DND-41 (cell line): ENCODE results near the gene FEM1A.
"Not testable (repeated sequence)": the region's sequence is repeated elsewhere in the genome, so short reads cannot be mapped to it uniquely, and the experiment has no call there.

ENCODE experiments used
- ATAC-seq: fragments of 200-7000 bp; cut with Tn5 transposase; 3 replicates; pipeline ENCODE4 v1.9.1; 2021; ENCODE audit warnings: low read depth; ENCODE audit not compliant: insufficient read depth
- DNase-seq: peaks from one replicate; pipeline ENCODE4 v3.0.0-alpha.2; 2020
- H2AFZ ChIP-seq: 2 replicates; pipeline ENCODE4 v1.6.0; 2012; ENCODE audit warnings: low read depth, low read length
- H3K27ac ChIP-seq: 2 replicates; pipeline ENCODE4 v1.5.1; 2012; ENCODE audit warnings: low read length, inconsistent platforms
- H3K27me3 ChIP-seq: fragments of 200-600 bp; sonication (generic); 2 replicates; pipeline ENCODE4 v1.6.0; 2012; ENCODE audit warnings: low read length, mild to moderate bottlenecking, inconsistent platforms; ENCODE audit not compliant: insufficient read depth, poor library complexity
- H3K36me3 ChIP-seq: 2 replicates; pipeline ENCODE4 v1.5.1; 2012; ENCODE audit warnings: low read length, inconsistent platforms; ENCODE audit not compliant: insufficient read depth
- H3K4me1 ChIP-seq: 2 replicates; pipeline ENCODE4 v1.5.1; 2012; ENCODE audit warnings: mild to moderate bottlenecking, low read length; ENCODE audit not compliant: insufficient read depth
- H3K4me2 ChIP-seq: 2 replicates; pipeline ENCODE4 v1.6.0; 2012; ENCODE audit warnings: mild to moderate bottlenecking, moderate library complexity, low read length, inconsistent platforms; ENCODE audit not compliant: insufficient read depth
- H3K4me3 ChIP-seq, 2 experiments: fragments of 200-600 bp in 1 of 2; shearing (Covaris generic) in 1 of 2; 2 replicates each; pipeline ENCODE4 v1.5.1; 2012 to 2016; ENCODE audit warnings: inconsistent platforms in 2 of 2, low read length in 2 of 2, mild to moderate bottlenecking in 2 of 2, low read depth in 1 of 2, moderate library complexity in 1 of 2
- H3K79me2 ChIP-seq: 2 replicates; pipeline ENCODE4 v1.6.0; 2012; ENCODE audit warnings: low read length, inconsistent platforms; ENCODE audit not compliant: insufficient read depth
- H3K9ac ChIP-seq: 2 replicates; pipeline ENCODE4 v1.6.0; 2012; ENCODE audit warnings: low read depth, mild to moderate bottlenecking, inconsistent platforms, low read length, moderate library complexity
- H3K9me3 ChIP-seq: 2 replicates; pipeline ENCODE4 v1.5.1; 2012; ENCODE audit warnings: low read length, moderate library complexity, mild to moderate bottlenecking, inconsistent platforms; ENCODE audit not compliant: insufficient read depth, severe bottlenecking
- H4K20me1 ChIP-seq: 2 replicates; pipeline ENCODE4 v1.6.0; 2012; ENCODE audit warnings: low read length; ENCODE audit not compliant: insufficient read depth
- CTCF ChIP-seq: IDR thresholded peaks from 2 replicates; pipeline ENCODE4 v1.5.1; 2012; ENCODE audit warnings: borderline replicate concordance, low read length, moderate library complexity, mild to moderate bottlenecking; ENCODE audit not compliant: poor library complexity, severe bottlenecking; ENCODE audit errors: extremely low read depth
- EZH2 ChIP-seq: IDR thresholded peaks from 3 replicates; pipeline ENCODE4 v1.6.1; 2012; ENCODE audit warnings: borderline replicate concordance, low read depth, mild to moderate bottlenecking, moderate library complexity, low read length, inconsistent platforms; ENCODE audit not compliant: severe bottlenecking

FEM1A gene

GRCh38 chr19:4801085-4801619 is 9.6 kb downstream of the FEM1A start:
- ATAC-seq (no peak), DNase-seq (no peak)
- Histone ChIP-seq H3K4me1 (no peaks in the 10 kb centered on the region), H2AFZ (no peak overlapping the region), H3K27ac (no peak overlapping the region), H3K9ac (no peak overlapping the region), H3K36me3 (peaks cover 12% of the 10 kb centered on the region), H3K27me3 (no peaks in the 10 kb centered on the region), H3K79me2 (peaks cover 7% of the 10 kb centered on the region), H3K4me2 (no peak overlapping the region), H3K9me3 (no peaks in the 10 kb centered on the region), H3K4me3 (no peak overlapping the region), H4K20me1 (peaks cover 16% of the 10 kb centered on the region)
- no peak for TF ChIP-seq CTCF
- no peak for TF ChIP-seq EZH2

GRCh38 chr19:4802711-4803110 is 11.2 kb downstream of the FEM1A start:
- no peak overlapping the region for H3K4me2 ChIP-seq
- H4K20me1 ChIP-seq: peaks cover 9% of the 10 kb centered on the region
- ATAC-seq: no peak
- DNase-seq: no peak
- peaks cover under 1% of the 10 kb centered on the region; the same call in 1 of the 2 replicates for H3K36me3 ChIP-seq
- no peaks in the 10 kb centered on the region for H3K9me3 ChIP-seq
- no peaks in the 10 kb centered on the region for H3K27me3 ChIP-seq
- no peak overlapping the region for H2AFZ ChIP-seq
- no peak overlapping the region for H3K27ac ChIP-seq
- H3K79me2 ChIP-seq: no peaks in the 10 kb centered on the region
- no peak overlapping the region for H3K9ac ChIP-seq
- H3K4me3 ChIP-seq: no peak overlapping the region
- H3K4me1 ChIP-seq: no peaks in the 10 kb centered on the region
- TF ChIP-seq EZH2 (no peak), CTCF (no peak)

- no peaks in the 10 kb centered on the region for H3K36me3 ChIP-seq
- H4K20me1 ChIP-seq: 0 out of 2 replicates have a peak, but pooled peaks cover 5% of the 10 kb centered on the region
- H3K27me3 ChIP-seq: no peaks in the 10 kb centered on the region
- DNase-seq (peak; percentile 80), ATAC-seq (peak; percentile 90)
- H3K79me2 ChIP-seq: no peaks in the 10 kb centered on the region
- peak overlapping the region; percentile 6; the same call in 1 of the 2 replicates for H3K4me2 ChIP-seq
- H3K9ac ChIP-seq: no peak overlapping the region
- no peaks in the 10 kb centered on the region for H3K9me3 ChIP-seq
- H3K4me1 ChIP-seq: no peaks in the 10 kb centered on the region
- TF ChIP-seq EZH2 (no peak), CTCF (peak; percentile 96)
- H3K4me3 ChIP-seq: no peak overlapping the region
- H3K27ac ChIP-seq: no peak overlapping the region
- 0 out of 2 replicates have a peak overlapping the region, but pooled peaks have one; percentile 22 for H2AFZ ChIP-seq
These were observed 12.5 kb downstream of the FEM1A start for GRCh38 chr19:4803736-4804695.

GRCh38 chr19:4805140-4805539 is 13.6 kb downstream of the FEM1A start:
- H3K27ac ChIP-seq, DNase-seq, H3K9me3 ChIP-seq, H2AFZ ChIP-seq, H3K27me3 ChIP-seq, H3K9ac ChIP-seq, H3K36me3 ChIP-seq, H4K20me1 ChIP-seq, H3K79me2 ChIP-seq, H3K4me1 ChIP-seq, ATAC-seq, H3K4me3 ChIP-seq, H3K4me2 ChIP-seq: not testable (repeated sequence)
